Measurements from ENCODE around the gene LHCGR. TPM values are rescaled to one million over a fixed set of nuclear protein-coding genes. Genes with fewer than 3 reads are reported as not detected.

The LHCGR gene
- polyA plus RNA-seq, 1 donor from 2014 or later, result not detected

- Histone ChIP-seq H3K4me2 (ENCODE audit: low read length) (no peak overlapping the region), H3K27me3 (ENCODE audit: insufficient read depth, low read depth, low read length) (no peaks in the 10 kb centered on the region), H3K36me3 (ENCODE audit: insufficient read depth, low read length) (no peaks in the 10 kb centered on the region), H3K9me2 (ENCODE audit: insufficient read depth, low read length) (no peaks in the 10 kb centered on the region), H3F3A (ENCODE audit: insufficient read depth, low read length, poor library complexity, severe bottlenecking) (peaks cover 5% of the 10 kb centered on the region), H3K9me3 (ENCODE audit: low read length) (no peaks in the 10 kb centered on the region), H2AFZ (ENCODE audit: low read depth, low read length) (no peak overlapping the region), H3K79me2 (replicated peaks; ENCODE audit: insufficient read depth, low read length) (no peaks in the 10 kb centered on the region), H3K4me3 (ENCODE audit: low read length) (no peak overlapping the region), H4K20me1 (ENCODE audit: insufficient read depth) (no peaks in the 10 kb centered on the region), H3K9ac (ENCODE audit: low read length) (no peak overlapping the region), H3K27ac (ENCODE audit: low read length) (no peak overlapping the region)
- TF ChIP-seq, protein P1, sequence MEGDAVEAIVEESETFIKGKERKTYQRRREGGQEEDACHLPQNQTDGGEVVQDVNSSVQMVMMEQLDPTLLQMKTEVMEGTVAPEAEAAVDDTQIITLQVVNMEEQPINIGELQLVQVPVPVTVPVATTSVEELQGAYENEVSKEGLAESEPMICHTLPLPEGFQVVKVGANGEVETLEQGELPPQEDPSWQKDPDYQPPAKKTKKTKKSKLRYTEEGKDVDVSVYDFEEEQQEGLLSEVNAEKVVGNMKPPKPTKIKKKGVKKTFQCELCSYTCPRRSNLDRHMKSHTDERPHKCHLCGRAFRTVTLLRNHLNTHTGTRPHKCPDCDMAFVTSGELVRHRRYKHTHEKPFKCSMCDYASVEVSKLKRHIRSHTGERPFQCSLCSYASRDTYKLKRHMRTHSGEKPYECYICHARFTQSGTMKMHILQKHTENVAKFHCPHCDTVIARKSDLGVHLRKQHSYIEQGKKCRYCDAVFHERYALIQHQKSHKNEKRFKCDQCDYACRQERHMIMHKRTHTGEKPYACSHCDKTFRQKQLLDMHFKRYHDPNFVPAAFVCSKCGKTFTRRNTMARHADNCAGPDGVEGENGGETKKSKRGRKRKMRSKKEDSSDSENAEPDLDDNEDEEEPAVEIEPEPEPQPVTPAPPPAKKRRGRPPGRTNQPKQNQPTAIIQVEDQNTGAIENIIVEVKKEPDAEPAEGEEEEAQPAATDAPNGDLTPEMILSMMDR (IDR thresholded peaks at IDR 0.05; ENCODE audit: poor library complexity, severe bottlenecking), result no peak
- TF ChIP-seq MXI1 (conservative IDR thresholded peaks at IDR 0.05; ENCODE audit: poor library complexity, severe bottlenecking) (no peak), POLR2AphosphoS5 (IDR thresholded peaks at IDR 0.05) (no peak)
These were observed 41.3 kb downstream of the LHCGR start for GRCh38 chr2:48714245-48714644.

DNA sequence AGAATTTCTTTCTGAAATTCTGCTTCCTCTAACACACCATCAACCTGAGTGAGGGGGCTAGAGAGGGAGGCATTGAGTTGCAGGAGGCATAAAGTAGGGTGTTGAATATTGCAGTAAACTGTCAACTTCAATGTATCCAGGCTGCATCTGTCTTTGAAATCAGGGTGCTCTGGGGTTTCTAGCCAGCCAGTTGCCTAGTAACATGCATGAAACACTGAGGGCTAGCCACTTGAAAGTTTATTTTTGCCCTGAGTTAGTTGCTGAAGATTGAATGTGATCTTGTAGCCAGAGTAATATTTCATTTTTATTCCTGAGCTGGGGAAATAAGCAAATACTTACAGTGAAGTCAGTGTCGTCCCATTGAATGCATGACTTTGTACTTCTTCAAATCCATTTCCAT, 41.9 kb downstream of the LHCGR start:
- H3F3A ChIP-seq (ENCODE audit: insufficient read depth, low read length, poor library complexity, severe bottlenecking), result peaks cover 5% of the 10 kb centered on the region
- no peak overlapping the region for H3K9ac ChIP-seq (ENCODE audit: low read length)
- TF ChIP-seq EZH2 (IDR thresholded peaks at IDR 0.05; ENCODE audit: borderline replicate concordance, insufficient read depth, low read length, poor library complexity, severe bottlenecking) (no peak), RAD21 (conservative IDR thresholded peaks at IDR 0.05) (no peak), EP300 (conservative IDR thresholded peaks at IDR 0.05; ENCODE audit: poor library complexity, severe bottlenecking) (no peak), SMC3 (conservative IDR thresholded peaks at IDR 0.05; ENCODE audit: poor library complexity) (no peak), REST (IDR thresholded peaks at IDR 0.05; ENCODE audit: borderline replicate concordance) (no peak), TAF1 (IDR thresholded peaks at IDR 0.05; ENCODE audit: low read depth) (no peak), POLR2AphosphoS5 (IDR thresholded peaks at IDR 0.05) (no peak), MXI1 (conservative IDR thresholded peaks at IDR 0.05; ENCODE audit: poor library complexity, severe bottlenecking) (no peak)
- TF ChIP-seq, protein P1 (IDR thresholded peaks at IDR 0.05; ENCODE audit: poor library complexity, severe bottlenecking), result no peak
- no peak overlapping the region for H2AFZ ChIP-seq (ENCODE audit: low read depth, low read length)
- no peaks in the 10 kb centered on the region for H3K27me3 ChIP-seq (ENCODE audit: insufficient read depth, low read depth, low read length)
- H3K9me2 ChIP-seq (ENCODE audit: insufficient read depth, low read length), result no peaks in the 10 kb centered on the region
- H3K4me3 ChIP-seq (ENCODE audit: low read length), result peak overlapping the region; percentile 10
- H3K79me2 ChIP-seq (replicated peaks; ENCODE audit: insufficient read depth, low read length), result no peaks in the 10 kb centered on the region
- H3K36me3 ChIP-seq (ENCODE audit: insufficient read depth, low read length), result no peaks in the 10 kb centered on the region
- H3K4me2 ChIP-seq (ENCODE audit: low read length), result no peak overlapping the region
- H3K9me3 ChIP-seq (ENCODE audit: low read length), result no peaks in the 10 kb centered on the region
- no peaks in the 10 kb centered on the region for H4K20me1 ChIP-seq (ENCODE audit: insufficient read depth)
- peak overlapping the region; percentile 4 for H3K27ac ChIP-seq (ENCODE audit: low read length)

Data from neural cell (in vitro differentiated cells).